ENCODE data around the gene CAD.
A peak's percentile ranks its signal among the peaks of the same experiment; 100 is the strongest.
"Not testable (repeated sequence)": the region's sequence is repeated elsewhere in the genome, so short reads cannot be mapped to it uniquely, and the experiment has no call there.

The CAD gene

GRCh38 chr2:27217173-27218121, at the start of gene CAD:
Gene CAD (plus strand): TSS chr2:27217369. CDS start chr2:27217552, 183 bp downstream.
- no peaks in the 10 kb centered on the region for H3K27me3 Mint-ChIP-seq
- peak; percentile 92 for DNase-seq
- peak within 1 kb of the TSS; percentile 94 for H3K4me3 Mint-ChIP-seq
- CTCF ChIA-PET, result no interaction called here
- H3K27ac Mint-ChIP-seq, result peak within 1 kb of the TSS; percentile 92
- H3K36me3 Mint-ChIP-seq, result peaks cover 47% of the 10 kb centered on the region
- H3K4me1 Mint-ChIP-seq, result peaks cover 52% of the 10 kb centered on the region
- no peaks in the 10 kb centered on the region for H3K9me3 Mint-ChIP-seq

GRCh38 chr2:27170581-27171337, 46.4 kb upstream of the CAD start:
- peaks cover 2% of the 10 kb centered on the region for H3K4me1 Mint-ChIP-seq
- no peaks in the 10 kb centered on the region for H3K36me3 Mint-ChIP-seq

GRCh38 chr2:27171351-27171848, 45.8 kb upstream of the CAD start:
- H3K27ac Mint-ChIP-seq, result no peak overlapping the region
- no peaks in the 10 kb centered on the region for H3K9me3 Mint-ChIP-seq
- peaks cover 2% of the 10 kb centered on the region for H3K4me1 Mint-ChIP-seq
- no peaks in the 10 kb centered on the region for H3K36me3 Mint-ChIP-seq
- H3K4me3 Mint-ChIP-seq, result no peak overlapping the region
- peaks cover 35% of the 10 kb centered on the region for H3K27me3 Mint-ChIP-seq
- no peak for DNase-seq
- CTCF ChIA-PET, result interaction anchor here (0.7 to 2.0 kb wide), 5 partner anchors 9 to 566 kb away, joined by 3 to 10 read pairs (median 4); no protein-coding TSS in a partner anchor

More at GRCh38 chr2:27170581-27171337, 46.4 kb upstream of the CAD start:
- CTCF ChIA-PET, result interaction anchor here (0.7 to 2.0 kb wide), 12 partner anchors 8 to 567 kb away, joined by 3 to 10 read pairs (median 4); partner anchors contain the start of gene TCF23
- Mint-ChIP-seq H3K27me3 (peaks cover 35% of the 10 kb centered on the region), H3K27ac (no peak overlapping the region), H3K9me3 (no peaks in the 10 kb centered on the region), H3K4me3 (no peak overlapping the region)
- DNase-seq, result no peak

- no peak overlapping the region for H3K4me3 Mint-ChIP-seq
- no peaks in the 10 kb centered on the region for H3K36me3 Mint-ChIP-seq
- no peak for DNase-seq
- CTCF ChIA-PET, result no interaction called here
- peaks cover 5% of the 10 kb centered on the region for H3K4me1 Mint-ChIP-seq
- no peak overlapping the region for H3K27ac Mint-ChIP-seq
- H3K27me3 Mint-ChIP-seq, result peaks cover 39% of the 10 kb centered on the region
- H3K9me3 Mint-ChIP-seq, result no peaks in the 10 kb centered on the region
Measured at GRCh38 chr2:27174638-27175037, 42.5 kb upstream of the CAD start.

GRCh38 chr2:27175330-27175729, 41.8 kb upstream of the CAD start:
- Mint-ChIP-seq H3K4me1 (peaks cover 3% of the 10 kb centered on the region), H3K9me3 (no peaks in the 10 kb centered on the region), H3K36me3 (no peaks in the 10 kb centered on the region), H3K27me3 (peaks cover 37% of the 10 kb centered on the region), H3K4me3 (no peak overlapping the region), H3K27ac (no peak overlapping the region)
- DNase-seq, result no peak
- CTCF ChIA-PET, result no interaction called here

- peaks cover 35% of the 10 kb centered on the region for H3K27me3 Mint-ChIP-seq
- DNase-seq, H3K27ac Mint-ChIP-seq, CTCF ChIA-PET, H3K4me3 Mint-ChIP-seq, H3K9me3 Mint-ChIP-seq, H3K36me3 Mint-ChIP-seq, H3K4me1 Mint-ChIP-seq: not testable (repeated sequence)
Measured at GRCh38 chr2:27175781-27176180, 41.4 kb upstream of the CAD start.

GRCh38 chr2:27177441-27178351, 39.5 kb upstream of the CAD start:
- Mint-ChIP-seq H3K36me3 (no peaks in the 10 kb centered on the region), H3K9me3 (no peaks in the 10 kb centered on the region), H3K27ac (no peak overlapping the region), H3K4me3 (no peak overlapping the region), H3K27me3 (peaks cover 33% of the 10 kb centered on the region), H3K4me1 (peaks cover 3% of the 10 kb centered on the region)
- no peak for DNase-seq
- CTCF ChIA-PET, result interaction anchor here (0.7 kb wide), 1 partner anchor 8 kb away, joined by 3 read pairs; no protein-coding TSS in a partner anchor

GRCh38 chr2:27178469-27178868, 38.7 kb upstream of the CAD start:
- Mint-ChIP-seq H3K4me3 (no peak overlapping the region), H3K4me1 (peaks cover 3% of the 10 kb centered on the region), H3K27ac (no peak overlapping the region), H3K9me3 (no peaks in the 10 kb centered on the region), H3K27me3 (peaks cover 33% of the 10 kb centered on the region), H3K36me3 (no peaks in the 10 kb centered on the region)
- DNase-seq, result no peak
- CTCF ChIA-PET, result interaction anchor here (0.7 kb wide), 1 partner anchor 8 kb away, joined by 3 read pairs; no protein-coding TSS in a partner anchor

GRCh38 chr2:27179344-27180000, 37.7 kb upstream of the CAD start:
- H3K4me1 Mint-ChIP-seq, result peaks cover 3% of the 10 kb centered on the region
- H3K27me3 Mint-ChIP-seq, result peaks cover 36% of the 10 kb centered on the region
- H3K9me3 Mint-ChIP-seq, result no peaks in the 10 kb centered on the region
- CTCF ChIA-PET, result interaction anchor here (1.5 kb wide), 1 partner anchor 9 kb away, joined by 5 read pairs; no protein-coding TSS in a partner anchor
- no peak for DNase-seq
- no peaks in the 10 kb centered on the region for H3K36me3 Mint-ChIP-seq
- H3K4me3 Mint-ChIP-seq, result no peak overlapping the region
- no peak overlapping the region for H3K27ac Mint-ChIP-seq

- CTCF ChIA-PET, result interaction anchor here (1.0 kb wide), 1 partner anchor 13 kb away, joined by 3 read pairs; no protein-coding TSS in a partner anchor
- peaks cover 50% of the 10 kb centered on the region for H3K27me3 Mint-ChIP-seq
- no peak overlapping the region for H3K27ac Mint-ChIP-seq
- no peak for DNase-seq
- H3K4me1 Mint-ChIP-seq, result peaks cover 3% of the 10 kb centered on the region
- H3K4me3 Mint-ChIP-seq, result no peak overlapping the region
- H3K9me3 Mint-ChIP-seq, result no peaks in the 10 kb centered on the region
- H3K36me3 Mint-ChIP-seq, result no peaks in the 10 kb centered on the region
Measured at GRCh38 chr2:27182346-27182745, 34.8 kb upstream of the CAD start.

- DNase-seq, result no peak
- Mint-ChIP-seq H3K36me3 (no peaks in the 10 kb centered on the region), H3K4me1 (no peaks in the 10 kb centered on the region), H3K27me3 (peaks cover 57% of the 10 kb centered on the region), H3K4me3 (no peak overlapping the region), H3K9me3 (no peaks in the 10 kb centered on the region), H3K27ac (no peak overlapping the region)
- CTCF ChIA-PET, result no interaction called here
Measured at GRCh38 chr2:27184115-27184514, 33.1 kb upstream of the CAD start.

- no peaks in the 10 kb centered on the region for H3K36me3 Mint-ChIP-seq
- H3K9me3 Mint-ChIP-seq, result no peaks in the 10 kb centered on the region
- H3K4me3 Mint-ChIP-seq, result no peak overlapping the region
- peaks cover 46% of the 10 kb centered on the region for H3K27me3 Mint-ChIP-seq
- no peaks in the 10 kb centered on the region for H3K4me1 Mint-ChIP-seq
- DNase-seq, result no peak
- CTCF ChIA-PET, result interaction anchor here (1.2 kb wide), 1 partner anchor 15 kb away, joined by 3 read pairs; no protein-coding TSS in a partner anchor
- no peak overlapping the region for H3K27ac Mint-ChIP-seq
Measured at GRCh38 chr2:27185331-27186026, 31.7 kb upstream of the CAD start.

All from activated naive CD4-positive, alpha-beta T cell treated with anti-CD3 and anti-CD28 coated beads, Interleukin-2, amount 10 ng/mL, durations not matched to agents 7 days and 5 days (primary cell).